HG03045 (cell line): ENCODE results near the gene SEL1L2.

Source experiments
- ATAC-seq: cut with Tn5 transposase; IDR thresholded peaks from one replicate; pipeline ENCODE4 v1.9.1; 2021; ENCODE audit warnings: mild to moderate bottlenecking, moderate library complexity; ENCODE audit not compliant: unreplicated experiment

The SEL1L2 gene

DNA sequence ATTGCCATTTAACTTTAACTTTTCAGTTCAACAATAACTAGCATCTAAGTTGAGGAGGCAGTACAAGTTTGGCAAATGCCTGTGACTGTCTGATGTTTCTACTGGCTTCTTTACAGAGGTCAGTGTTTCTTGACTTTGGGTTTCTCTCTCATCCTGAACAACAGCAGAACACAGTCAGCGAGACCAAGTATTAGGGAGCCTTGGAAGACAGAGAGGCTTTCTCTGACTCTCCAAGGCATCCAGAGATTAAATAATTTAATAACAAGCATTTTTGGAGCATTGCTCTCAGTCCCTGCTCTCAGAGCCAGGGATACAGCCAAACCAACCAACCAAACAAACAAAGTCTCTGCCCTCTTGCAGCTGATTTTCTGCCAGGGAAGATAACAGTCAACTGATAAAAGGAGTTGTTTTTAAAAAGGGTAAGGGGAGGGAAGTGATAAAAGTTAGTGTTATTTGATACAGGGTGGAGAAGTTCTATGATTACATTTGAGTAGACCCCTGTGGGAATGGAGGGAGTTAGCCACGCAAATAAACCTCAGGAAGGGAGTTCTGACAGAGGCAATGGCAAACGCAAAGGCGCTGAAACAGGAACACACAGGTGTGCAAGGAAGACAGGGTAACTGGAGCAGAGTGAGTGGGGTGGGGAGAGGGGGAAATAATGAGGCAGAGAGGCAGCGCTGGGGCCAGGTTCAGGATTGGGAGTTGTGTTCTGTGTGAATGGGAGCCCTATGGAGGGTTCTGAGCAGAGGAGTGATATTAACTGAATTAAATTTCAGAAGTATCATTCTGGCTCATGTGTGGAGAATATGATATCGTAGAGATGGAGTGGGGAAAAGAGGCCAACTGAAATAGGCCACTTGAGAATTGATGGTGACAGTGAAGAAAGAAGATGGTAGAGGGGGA, 55.2 kb downstream of the SEL1L2 start:
- ATAC-seq = no peak

DNA sequence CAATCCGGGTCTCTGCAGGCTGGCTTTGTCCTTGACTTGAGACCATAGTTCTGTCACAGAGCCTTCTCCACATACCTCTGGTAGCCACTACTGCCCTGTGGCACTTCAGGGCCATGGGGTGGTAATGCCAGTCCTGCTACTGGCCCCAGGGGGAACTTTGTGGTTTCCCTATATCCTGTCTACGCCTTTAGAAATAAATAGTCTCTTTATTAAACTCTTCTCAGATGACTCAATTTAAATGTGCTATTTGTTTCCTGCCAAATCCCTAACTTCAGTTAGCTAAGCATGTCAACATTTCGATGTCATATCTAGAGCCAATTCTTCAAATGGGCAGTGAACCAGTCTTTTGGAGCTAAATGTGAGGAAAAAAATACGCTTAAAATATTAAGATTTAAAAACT, 60.1 kb downstream of the SEL1L2 start:
- no peak for ATAC-seq

GRCh38 chr20:13929836-13930235, 60.6 kb downstream of the SEL1L2 start:
- ATAC-seq = no peak

GRCh38 chr20:13928901-13929300, 61.5 kb downstream of the SEL1L2 start:
- ATAC-seq = no peak

DNA sequence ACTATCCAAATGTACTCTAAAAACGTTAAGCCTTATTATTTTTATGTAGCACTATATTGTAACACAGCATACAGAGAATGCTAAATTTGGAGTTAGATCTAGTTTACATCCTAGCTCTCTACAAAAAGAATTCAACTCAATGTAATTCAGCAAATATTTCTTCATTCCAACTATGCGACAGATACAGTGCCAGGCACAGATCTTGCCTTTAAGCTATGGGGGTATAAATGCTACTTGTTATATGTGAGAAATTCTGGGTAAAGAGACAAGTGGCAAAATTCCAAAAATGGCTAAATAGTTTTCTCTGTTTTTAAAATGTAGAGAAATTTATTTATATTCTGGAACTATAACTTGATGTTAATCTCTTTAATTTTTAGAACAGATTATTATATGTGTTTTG, 63.2 kb downstream of the SEL1L2 start:
- no peak for ATAC-seq

- ATAC-seq = no peak
Measured at GRCh38 chr20:13922241-13922640, 68.2 kb downstream of the SEL1L2 start.

DNA sequence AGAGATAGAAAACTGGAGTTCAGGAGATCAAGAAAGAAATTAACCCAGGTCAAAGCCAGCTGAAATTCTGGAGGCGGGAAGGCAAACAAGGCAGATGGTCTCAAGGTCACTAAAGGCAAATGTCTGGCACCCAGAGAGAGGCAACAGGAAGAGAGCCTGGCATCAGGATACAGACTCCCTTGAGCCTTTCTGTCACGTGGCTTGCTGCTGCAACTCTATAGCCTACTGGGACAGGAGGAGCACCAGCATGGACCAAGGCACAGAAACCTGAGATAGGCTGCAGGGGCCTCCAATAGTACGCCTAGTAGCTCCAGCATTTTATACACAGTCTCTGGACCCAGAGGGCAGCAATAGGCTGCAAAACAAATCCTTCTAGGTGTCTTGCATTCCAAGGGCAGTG, 75.1 kb downstream of the SEL1L2 start:
- ATAC-seq = no peak

GRCh38 chr20:13913572-13913971, 76.8 kb downstream of the SEL1L2 start:
- no peak for ATAC-seq

GRCh38 chr20:13913131-13913530, 77.3 kb downstream of the SEL1L2 start:
- no peak for ATAC-seq

- no peak for ATAC-seq
Measured at GRCh38 chr20:13910492-13910891, 79.9 kb downstream of the SEL1L2 start.

- no peak for ATAC-seq
Measured at GRCh38 chr20:13909067-13909466, 81.3 kb downstream of the SEL1L2 start.

DNA sequence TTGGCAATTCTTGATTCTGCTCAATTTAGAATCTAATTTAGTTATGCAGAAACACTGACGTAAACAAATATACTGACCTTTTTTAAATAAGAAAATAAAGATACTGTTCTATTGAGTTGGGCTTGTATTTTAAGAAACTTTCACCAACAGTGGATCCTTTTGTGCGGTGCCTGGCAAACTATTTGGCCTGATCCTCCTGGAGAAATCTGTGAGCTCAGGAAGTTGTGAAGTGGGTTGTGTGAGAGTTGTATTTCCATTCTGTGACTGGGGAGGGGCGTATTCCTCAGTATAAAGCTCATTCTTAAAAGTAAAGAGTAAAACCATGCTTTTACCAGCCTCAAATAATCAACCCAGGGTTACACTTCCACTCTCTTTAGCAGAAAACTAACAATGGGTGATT, 85.6 kb downstream of the SEL1L2 start:
- no peak for ATAC-seq

- ATAC-seq = no peak
Measured at GRCh38 chr20:13900496-13900895, 89.9 kb downstream of the SEL1L2 start.

- ATAC-seq = no peak
Measured at GRCh38 chr20:13898012-13898612, 92.3 kb downstream of the SEL1L2 start.

DNA sequence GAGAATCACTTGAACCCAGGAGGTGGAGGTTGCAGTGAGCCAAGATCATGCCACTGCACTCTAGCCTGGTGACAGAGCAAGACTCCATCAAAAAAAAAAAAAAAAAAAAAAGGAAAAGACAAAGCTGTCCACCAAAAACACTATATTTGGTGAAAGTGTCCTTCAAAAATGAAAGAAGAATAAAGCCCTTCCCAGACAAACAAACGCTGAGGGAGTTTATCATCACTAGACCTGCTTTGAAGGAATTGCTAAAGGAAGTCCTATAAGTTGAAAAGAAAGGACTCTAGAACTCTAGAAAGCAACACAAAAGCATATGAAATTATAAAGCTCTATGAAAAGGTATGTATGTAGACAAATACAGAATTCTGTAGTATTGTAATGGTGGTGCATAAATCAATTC, 98.8 kb downstream of the SEL1L2 start:
- no peak for ATAC-seq

DNA sequence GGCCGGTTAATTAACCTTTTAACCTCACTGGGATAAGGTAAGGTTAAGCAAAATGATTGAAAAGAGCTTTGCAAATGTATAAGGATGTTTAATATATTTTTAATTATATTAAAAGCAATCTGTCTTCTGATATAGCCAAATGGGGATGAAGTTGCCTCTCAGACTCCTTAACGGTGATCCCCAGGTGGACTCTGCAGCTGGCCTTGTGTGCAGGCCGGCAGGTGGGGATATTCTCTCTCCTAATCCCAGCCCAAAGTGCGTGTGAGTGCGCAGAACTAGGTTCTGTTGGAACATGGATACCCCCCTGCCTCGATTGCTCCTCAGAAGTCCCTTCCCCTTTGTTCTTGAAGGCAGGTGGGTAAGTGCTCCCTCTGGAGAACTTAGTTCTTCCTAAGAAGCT, 105.6 kb downstream of the SEL1L2 start:
- ATAC-seq = no peak

GRCh38 chr20:13883425-13883824, 107.0 kb downstream of the SEL1L2 start:
- ATAC-seq = no peak

DNA sequence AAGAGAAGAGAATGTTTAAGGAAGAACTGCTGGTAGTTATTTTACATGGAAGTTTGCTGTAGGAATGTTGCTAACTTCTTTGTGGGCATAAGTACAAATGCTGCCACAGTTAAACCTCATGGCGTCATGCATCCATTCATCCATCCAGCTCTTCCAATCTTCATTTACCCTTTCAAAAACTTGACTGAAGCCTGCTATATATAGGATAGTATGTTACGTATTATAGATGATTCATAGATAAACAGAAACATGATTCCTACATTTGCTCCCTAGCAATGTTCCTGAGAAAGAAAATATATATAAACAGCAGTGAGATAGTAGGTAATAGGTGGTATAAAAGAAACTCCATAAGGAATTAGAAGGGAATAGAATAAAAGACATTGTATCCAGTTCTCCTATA, 111.8 kb downstream of the SEL1L2 start:
- ATAC-seq = no peak

- no peak for ATAC-seq
Measured at GRCh38 chr20:13877793-13878192, 112.6 kb downstream of the SEL1L2 start.

DNA sequence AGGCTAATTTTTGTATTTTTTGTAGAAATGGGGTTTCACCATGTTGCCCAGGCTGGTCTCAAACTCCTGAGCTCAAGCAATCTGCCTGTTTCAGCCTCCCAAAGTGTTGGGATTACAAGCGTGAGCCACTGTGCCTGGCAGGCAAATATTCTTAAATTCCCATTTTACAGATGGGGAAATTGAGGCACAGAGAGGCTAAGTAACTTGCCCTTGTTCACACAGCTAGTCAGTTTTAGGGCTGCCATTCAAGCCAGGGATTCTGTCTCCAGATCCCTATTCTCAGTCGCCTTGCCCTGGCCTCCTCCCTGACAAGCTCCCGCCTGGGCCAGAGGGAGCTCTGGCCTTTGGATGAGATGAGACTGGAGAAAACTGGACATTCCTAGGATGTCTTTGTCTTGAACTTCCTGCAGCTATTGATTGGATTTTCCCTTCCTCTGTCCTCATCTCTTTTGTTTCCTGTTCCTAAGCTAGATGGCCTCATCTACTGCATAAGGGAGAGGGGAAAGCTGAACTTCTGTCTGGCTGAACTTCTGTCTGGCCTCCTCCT, 115.1 kb downstream of the SEL1L2 start:
- no peak for ATAC-seq

DNA sequence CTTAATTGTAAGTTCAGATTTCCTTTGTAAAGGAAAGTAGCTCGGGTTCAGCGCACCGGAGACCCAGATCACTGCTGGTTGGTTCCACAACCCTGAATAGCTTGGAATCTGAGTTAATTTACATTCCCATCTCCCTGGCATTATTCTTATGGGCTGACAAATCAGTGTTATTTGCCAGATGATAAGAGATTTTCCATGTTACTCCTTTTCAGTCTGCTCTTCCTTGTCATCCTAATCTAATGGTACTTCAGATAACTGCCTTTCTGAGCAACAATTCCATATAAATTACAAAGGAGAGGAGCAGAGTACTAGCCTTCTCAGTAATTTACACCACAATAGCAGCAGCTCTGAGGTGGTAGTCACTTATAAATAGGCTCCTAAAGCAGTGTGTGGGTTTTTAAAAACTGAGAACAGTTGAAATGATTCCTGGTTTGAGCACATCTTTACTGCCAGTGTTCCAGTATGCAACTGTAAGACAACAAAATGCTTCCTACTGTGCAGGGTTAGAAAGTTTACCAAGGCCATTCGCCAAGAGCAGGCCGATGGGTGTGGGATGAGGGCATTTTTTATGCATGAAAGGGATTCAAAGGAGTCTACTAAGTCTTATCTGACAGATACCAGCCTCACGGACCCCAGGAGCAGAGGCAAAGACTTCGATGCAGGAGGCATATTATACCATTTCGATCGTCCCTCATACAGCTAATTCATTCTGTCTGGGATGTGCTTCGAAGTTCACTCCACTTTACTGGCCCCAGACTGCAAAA, 115.8 kb downstream of the SEL1L2 start:
- ATAC-seq = no peak
